Renal pelvis (tissue), 4 donors: ENCODE results near the gene GPR39. TPM values are rescaled to one million over a fixed set of nuclear protein-coding genes. Genes with fewer than 3 reads are reported as not detected.
A peak's percentile ranks its signal among the peaks of the same experiment; 100 is the strongest.

ENCODE experiments used
- DNase-seq: peaks from one replicate; pipeline ENCODE4 v3.0.0-alpha.2; 2013
- polyA plus RNA-seq, 3 donors: library from polyadenylated mRNA; unstranded; fragments of 120-200 nt; gene quantifications; one replicate each; pipeline ENCODE4 v1.2.1, GENCODE V29; 2013; ENCODE audit not compliant: insufficient read length in 3 of 3

Gene GPR39
- polyA plus RNA-seq, 3 donors = 3.1 to 4.1 (median 4.0) TPM

DNA sequence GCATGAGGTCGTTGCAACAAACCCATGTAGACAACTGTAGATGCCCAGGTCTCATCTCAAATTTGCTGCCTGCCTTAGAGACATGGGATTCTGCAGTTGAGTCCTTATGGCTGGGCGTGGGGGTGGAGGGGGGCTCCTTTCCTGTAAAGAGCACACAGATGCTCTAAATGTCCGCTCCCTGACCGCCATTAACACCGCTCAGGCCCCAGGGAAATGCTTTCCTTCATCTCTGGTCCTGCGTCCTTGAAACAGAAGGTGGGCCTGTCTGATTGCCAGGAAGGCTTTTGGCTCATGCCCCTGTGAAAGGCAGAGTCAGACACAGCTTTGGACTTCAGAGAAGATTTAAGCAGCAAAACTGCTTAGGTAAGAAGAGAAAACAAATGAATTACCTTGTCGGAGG lies 25.7 kb downstream of the GPR39 start:
- DNase-seq = no peak

GRCh38 chr2:132443106-132443505 lies 26.5 kb downstream of the GPR39 start:
- no peak for DNase-seq

- DNase-seq = no peak
These were observed 29.8 kb downstream of the GPR39 start for GRCh38 chr2:132446444-132446843.

DNA sequence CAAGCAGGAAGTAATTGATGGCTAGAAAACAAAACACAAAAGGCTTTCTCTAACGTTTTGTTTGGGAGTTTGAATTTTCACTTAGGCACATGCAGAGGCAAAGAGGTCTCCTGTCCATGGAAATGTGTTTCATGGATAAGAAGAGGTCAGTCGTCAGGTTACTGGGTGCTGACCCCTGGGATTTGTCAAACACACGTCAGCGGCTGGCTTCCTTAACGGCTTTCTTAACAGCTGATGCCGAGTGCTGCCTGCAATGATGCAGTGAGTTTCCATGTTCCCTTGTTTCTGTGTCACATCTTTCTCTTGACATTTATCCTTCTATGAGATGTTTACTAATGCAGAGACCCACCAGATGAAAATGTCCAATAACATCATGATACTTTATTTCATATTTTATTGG lies 31.7 kb downstream of the GPR39 start:
- DNase-seq = no peak

GRCh38 chr2:132448771-132449170 lies 32.2 kb downstream of the GPR39 start:
- DNase-seq = peak; percentile 12

DNA sequence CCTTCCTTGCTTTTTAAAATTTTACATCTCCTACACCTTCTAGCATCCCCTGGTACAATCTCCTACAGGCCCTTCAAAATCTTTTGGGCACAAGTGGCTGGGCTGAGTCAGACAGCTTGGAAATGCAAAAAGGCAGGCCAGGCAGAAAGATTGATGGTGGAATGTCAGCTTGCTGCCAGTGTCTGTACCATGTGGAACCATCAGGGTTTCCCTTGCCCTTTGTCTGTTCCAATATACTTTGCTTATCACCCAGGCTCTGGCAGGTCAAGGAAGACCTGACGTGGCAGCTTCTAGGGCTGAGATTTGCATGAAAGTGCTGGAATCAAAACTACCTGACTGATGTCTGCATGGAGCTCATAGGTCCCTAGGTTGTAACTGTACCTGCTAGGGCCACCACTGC lies 33.3 kb downstream of the GPR39 start:
- no peak for DNase-seq

DNA sequence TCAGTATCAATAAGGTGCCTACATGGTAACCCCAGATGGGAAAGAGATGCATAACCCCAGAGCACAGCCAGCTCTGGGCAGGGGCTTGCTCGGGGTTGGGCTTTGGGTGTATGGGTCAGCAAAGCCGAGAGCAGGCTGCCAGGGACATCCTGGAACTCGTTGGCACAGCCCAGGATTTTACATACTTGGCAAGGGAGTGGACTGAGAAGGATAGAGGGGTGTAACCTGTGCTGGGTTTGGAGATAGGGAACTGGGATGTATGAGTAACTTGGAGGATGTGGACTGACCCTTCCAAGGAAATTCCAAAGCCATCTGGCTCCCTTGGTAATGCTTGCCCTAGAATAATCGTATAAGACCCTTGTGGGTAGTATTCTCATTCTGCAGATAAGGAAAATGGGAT lies 44.2 kb downstream of the GPR39 start:
- no peak for DNase-seq

GRCh38 chr2:132462236-132462635 lies 45.6 kb downstream of the GPR39 start:
- no peak for DNase-seq

DNA sequence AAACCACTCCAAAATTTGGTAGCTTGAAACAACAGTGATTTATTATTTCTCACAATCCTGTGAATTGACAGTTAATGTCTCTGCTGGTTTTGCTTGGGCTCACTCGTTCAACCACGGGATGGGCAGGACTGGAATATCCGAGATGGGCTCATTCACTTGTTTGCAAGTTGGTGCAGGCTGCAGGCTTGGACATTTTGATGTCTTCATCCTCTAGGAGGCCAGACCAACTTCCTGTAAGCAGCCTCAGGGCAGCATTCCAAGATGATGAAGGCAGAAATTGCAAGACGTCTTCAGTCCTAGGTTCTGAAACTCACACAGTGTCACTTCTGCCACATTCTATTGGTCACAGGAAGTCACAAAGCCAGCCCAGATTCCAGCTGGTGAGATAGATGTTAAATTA lies 47.1 kb downstream of the GPR39 start:
- DNase-seq = no peak

DNA sequence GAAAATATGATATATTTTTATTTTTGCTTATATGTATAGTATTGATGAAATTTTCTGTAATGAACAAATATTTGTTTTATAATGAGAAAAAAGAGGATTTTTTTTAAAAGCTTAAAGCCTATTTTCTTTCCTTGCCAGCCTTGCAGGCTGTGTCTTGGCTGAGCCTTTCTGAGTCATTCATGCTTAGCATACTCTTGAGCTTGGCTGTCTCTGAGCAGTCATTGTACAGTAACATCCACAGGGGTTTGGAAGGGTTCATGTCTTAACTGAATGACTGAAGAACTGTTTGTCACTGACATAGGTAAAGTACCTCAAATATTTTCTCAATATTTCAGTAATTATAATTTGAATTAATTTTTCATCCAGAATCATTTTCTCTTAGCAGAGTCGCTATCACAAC lies 49.3 kb downstream of the GPR39 start:
- DNase-seq = no peak

- DNase-seq = no peak
These were observed 49.9 kb downstream of the GPR39 start for GRCh38 chr2:132466428-132467028.

- no peak for DNase-seq
These were observed 52.4 kb downstream of the GPR39 start for GRCh38 chr2:132468821-132469675.

- DNase-seq = no peak
These were observed 54.1 kb downstream of the GPR39 start for GRCh38 chr2:132470746-132471145.

GRCh38 chr2:132473174-132473883 lies 56.7 kb downstream of the GPR39 start:
- DNase-seq = no peak

DNA sequence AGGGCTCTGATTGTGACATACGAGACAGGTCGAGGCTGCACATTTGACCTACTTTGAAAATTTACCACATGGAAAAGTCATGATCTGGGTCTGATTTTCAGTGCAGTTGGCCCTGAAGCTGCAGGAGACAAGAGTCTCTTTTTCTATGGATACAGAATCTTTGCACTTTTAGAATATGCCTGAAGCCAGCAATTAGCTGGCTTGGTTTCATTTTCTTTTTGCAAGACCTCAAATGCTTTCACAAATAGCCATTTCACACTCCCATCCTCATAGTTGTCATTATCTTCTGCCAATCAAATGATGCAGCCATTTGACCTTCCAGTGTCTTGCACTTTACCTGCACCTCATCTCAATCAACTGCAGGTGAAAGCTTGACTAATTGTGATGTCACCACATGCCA lies 59.0 kb downstream of the GPR39 start:
- DNase-seq = no peak

GRCh38 chr2:132477436-132477835 lies 60.8 kb downstream of the GPR39 start:
- DNase-seq = no peak

- no peak for DNase-seq
These were observed 61.4 kb downstream of the GPR39 start for GRCh38 chr2:132477962-132478361.

DNA sequence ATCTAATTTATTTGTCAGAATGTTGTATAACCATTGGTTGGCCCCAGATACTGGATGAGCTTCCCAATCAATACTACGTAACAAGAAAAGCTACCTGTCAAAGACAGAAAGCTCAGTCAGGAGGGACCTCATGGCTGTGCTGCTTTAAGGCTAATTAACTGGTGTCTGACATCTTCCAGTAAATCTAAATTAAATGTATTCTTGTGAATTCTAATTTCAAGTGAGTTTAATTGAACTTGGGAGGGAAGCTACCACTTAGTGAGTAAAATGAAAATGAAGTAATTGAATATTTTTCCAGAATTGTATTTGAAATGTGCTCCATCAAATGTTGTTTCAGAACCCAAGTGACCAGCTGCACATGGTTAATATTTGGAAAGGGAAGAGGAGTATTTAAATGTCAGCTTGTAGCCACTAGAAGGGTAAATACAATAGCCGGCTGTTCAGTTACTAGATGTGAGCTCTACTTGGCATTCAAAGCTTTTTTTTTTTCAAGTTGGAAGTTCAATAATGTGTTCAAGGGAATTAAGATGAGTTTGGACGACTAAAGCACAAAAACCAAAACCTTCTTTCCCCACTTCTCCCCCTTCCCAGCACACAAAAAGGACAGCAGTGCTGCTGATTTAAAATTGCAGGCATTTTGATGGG lies 62.0 kb downstream of the GPR39 start:
- DNase-seq = no peak

DNA sequence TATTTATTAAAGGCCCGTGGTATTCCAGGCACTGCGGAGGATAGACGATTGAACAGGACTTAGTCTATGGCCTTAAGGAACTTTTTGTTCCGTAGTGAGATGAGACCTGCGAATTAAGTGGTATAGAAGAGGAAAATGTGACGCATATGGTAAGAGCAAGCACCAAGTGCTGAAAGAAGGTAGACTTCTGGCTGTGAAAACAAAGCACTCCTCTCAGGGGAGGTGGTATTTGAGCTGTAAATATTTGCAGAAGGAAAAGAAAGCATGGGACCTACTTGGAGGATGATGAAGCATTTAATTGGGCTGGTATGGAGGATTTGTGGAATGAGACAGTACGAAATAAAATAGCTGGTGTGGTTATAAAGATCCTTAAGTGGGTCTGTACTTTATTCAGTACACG lies 62.5 kb downstream of the GPR39 start:
- no peak for DNase-seq

DNA sequence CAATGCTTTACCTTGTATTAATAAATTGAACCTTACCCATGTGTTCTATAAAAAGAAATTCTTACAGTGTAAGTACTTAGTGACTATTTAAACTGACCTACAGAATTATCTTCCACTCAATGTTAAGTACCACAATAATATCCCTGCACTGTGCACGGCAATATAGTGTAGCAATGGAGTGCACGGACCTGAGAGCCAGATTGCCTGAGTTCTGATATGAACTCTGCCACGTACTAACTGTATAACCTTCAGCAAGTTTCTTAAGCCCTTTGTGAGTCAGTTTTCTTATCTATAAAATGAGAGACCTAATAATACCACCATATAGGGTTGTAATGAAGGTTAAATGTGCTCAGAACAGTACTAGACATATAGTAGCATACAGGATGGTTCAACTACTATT lies 66.2 kb downstream of the GPR39 start:
- DNase-seq = no peak

DNA sequence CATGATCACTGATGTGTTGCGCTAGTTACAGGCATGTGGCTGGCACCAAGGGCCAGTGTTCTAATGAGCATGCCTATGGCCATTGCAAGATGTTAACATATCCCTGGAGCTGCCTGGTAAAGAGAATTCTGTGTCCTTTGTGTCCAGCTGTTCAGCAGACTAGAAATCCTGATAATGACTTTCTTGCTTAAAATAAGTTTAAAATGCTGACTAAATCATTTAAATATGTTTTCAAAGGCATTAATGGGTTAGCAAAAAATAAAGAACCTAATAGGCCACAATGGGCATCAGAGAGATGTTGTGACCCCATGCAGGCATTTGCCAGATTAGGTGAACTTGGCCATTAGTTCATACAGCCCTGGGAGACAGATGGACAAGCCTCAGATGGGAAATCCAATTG lies 67.5 kb downstream of the GPR39 start:
- DNase-seq = no peak

- DNase-seq = no peak
These were observed 71.9 kb downstream of the GPR39 start for GRCh38 chr2:132488491-132488890.

DNA sequence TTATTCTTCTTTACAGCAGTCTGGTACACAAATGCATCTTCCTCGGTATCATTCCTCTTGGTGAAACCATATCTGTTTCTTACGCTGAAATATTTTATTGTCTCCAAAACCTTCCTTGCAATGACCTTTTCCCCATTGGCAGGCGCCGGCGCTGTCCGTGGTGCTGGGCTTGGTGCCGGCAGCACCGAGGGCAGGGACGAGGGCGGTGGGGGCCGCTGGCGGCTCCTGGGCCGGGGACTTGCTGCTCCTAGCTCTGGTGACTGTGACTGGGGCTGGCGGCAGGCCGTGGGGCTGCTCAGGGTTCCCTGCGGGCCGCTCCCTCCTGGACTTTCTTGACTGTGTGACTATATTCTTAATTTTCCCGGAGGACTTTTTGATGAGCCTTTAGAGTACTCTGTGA lies 72.5 kb downstream of the GPR39 start:
- peak; percentile 56 for DNase-seq
